Measurements from ENCODE around the gene MCOLN1.

- TF ChIP-seq, protein P1, sequence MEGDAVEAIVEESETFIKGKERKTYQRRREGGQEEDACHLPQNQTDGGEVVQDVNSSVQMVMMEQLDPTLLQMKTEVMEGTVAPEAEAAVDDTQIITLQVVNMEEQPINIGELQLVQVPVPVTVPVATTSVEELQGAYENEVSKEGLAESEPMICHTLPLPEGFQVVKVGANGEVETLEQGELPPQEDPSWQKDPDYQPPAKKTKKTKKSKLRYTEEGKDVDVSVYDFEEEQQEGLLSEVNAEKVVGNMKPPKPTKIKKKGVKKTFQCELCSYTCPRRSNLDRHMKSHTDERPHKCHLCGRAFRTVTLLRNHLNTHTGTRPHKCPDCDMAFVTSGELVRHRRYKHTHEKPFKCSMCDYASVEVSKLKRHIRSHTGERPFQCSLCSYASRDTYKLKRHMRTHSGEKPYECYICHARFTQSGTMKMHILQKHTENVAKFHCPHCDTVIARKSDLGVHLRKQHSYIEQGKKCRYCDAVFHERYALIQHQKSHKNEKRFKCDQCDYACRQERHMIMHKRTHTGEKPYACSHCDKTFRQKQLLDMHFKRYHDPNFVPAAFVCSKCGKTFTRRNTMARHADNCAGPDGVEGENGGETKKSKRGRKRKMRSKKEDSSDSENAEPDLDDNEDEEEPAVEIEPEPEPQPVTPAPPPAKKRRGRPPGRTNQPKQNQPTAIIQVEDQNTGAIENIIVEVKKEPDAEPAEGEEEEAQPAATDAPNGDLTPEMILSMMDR (IDR thresholded peaks at IDR 0.05) = no peak
- no peak for TF ChIP-seq EZH2phosphoT487 (IDR thresholded peaks at IDR 0.05)
Observed at GRCh38 chr19:7480970-7481255, 41.5 kb upstream of the MCOLN1 start.
